T-helper 2 cell treated with Interferon-gamma antibody and Interleukin-4, amounts not matched to agents 100 ng/mL and 5 ng/mL, for 36 hours (primary cell): ENCODE data around the gene RUVBL1. TPM values are rescaled to one million over a fixed set of nuclear protein-coding genes. Genes with fewer than 3 reads are reported as not detected.

ENCODE experiments used
- intact Hi-C: fragments of 100-400 bp; cut with micrococcal nuclease; formaldehyde crosslinking; loops from one replicate; pipeline ENCODE4 v1.15.1; 2023
- total RNA-seq: library from RNA; stranded (reverse); gene quantifications from 2 replicates; pipeline ENCODE4 v1.2.3, GENCODE V29; 2022

The RUVBL1 gene
- total RNA-seq, 1 donor from 2014 or later, result 79.1 TPM

GRCh38 chr3:128071771-128072453 is 51.7 kb downstream of the RUVBL1 start:
- intact Hi-C loops, result no loop called here

- intact Hi-C loops, result no loop called here
These were observed 52.6 kb downstream of the RUVBL1 start for GRCh38 chr3:128070898-128071591.

- intact Hi-C loops, result no loop called here
These were observed 54.3 kb downstream of the RUVBL1 start for GRCh38 chr3:128069271-128069670.

DNA sequence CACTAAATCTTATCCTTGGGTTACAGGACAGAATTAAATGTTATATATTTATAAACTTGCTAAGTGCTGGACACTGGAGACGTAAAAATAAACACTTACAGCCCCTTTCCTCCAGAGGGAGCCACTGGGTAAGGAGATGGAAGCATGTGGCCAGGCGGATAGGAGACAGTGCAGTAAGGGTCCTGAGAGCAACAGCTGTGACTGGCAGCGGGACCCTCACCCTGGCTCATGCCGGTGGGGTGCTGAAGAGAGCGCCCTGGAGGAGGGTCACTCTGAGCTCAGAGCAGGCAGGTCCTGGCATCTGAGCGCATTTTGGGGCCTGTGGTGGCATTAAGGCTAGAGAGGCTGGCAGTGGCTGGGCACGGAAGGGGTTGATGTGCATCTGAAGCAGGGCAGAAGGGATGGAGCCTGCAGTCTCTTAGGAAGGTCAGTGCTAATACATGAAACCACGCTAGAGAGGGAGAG is 55.4 kb downstream of the RUVBL1 start:
- intact Hi-C loops, result no loop called here

GRCh38 chr3:128067489-128067888 is 56.1 kb downstream of the RUVBL1 start:
- intact Hi-C loops, result no loop called here

DNA sequence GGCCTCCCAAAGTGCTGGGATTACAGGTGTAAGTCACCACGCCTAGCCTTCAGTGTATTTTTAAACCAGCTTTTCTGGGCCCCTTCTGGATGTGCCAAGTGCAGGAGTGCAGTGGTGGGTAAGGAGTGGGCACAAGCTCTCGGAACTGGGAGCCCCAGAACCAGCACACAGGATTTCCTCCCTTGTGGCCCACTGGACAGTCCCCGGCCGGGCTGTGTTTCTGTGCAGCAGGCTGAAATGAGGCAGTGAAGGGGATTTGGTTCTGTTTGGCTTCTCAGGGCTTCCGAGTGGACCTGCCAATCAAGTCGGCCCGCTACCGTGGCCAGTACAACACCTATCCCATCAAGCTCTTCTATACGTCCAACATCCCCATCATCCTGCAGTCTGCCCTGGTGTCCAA is 56.9 kb downstream of the RUVBL1 start:
- intact Hi-C loops, result no loop called here

GRCh38 chr3:128066114-128066513 is 57.5 kb downstream of the RUVBL1 start:
- intact Hi-C loops, result no loop called here

DNA sequence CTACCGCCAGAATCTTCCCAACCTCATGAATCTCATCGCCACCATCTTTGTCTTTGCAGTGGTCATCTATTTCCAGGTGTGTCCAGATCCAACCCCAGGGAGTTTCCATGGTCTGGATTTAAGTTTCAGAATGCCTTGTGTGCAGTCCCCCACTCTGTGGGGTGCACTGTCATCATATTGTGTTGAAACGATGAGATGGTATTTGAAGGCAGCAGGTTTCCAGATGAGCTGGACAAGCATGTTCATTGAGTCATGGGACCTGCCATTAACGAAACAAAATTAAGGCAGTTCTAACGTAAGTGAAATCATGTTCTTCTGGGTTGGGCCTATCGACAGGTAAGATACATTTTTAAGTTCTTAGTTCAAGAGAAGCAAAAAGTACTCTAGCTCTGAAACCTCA is 58.6 kb downstream of the RUVBL1 start:
- intact Hi-C loops, result no loop called here

DNA sequence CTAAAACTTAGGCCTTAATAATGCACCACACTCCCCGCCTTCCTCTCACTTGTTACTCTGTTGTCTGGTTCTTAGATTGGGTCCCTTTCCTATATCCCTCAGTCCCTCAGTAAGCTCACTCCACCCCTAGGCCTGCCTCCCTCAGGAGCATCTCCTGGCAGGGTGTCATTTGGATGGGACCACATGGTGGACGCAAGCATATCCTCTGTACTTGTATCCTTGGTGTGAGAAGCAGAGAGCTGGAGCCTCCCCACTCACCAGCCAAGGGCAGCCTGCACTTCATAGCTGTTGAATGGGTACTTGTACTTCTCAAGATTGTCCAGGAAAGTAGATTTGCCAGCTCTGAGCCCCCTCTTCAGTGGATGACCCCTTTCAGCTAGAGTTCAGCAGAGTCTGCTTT is 59.7 kb downstream of the RUVBL1 start:
- intact Hi-C loops, result no loop called here

DNA sequence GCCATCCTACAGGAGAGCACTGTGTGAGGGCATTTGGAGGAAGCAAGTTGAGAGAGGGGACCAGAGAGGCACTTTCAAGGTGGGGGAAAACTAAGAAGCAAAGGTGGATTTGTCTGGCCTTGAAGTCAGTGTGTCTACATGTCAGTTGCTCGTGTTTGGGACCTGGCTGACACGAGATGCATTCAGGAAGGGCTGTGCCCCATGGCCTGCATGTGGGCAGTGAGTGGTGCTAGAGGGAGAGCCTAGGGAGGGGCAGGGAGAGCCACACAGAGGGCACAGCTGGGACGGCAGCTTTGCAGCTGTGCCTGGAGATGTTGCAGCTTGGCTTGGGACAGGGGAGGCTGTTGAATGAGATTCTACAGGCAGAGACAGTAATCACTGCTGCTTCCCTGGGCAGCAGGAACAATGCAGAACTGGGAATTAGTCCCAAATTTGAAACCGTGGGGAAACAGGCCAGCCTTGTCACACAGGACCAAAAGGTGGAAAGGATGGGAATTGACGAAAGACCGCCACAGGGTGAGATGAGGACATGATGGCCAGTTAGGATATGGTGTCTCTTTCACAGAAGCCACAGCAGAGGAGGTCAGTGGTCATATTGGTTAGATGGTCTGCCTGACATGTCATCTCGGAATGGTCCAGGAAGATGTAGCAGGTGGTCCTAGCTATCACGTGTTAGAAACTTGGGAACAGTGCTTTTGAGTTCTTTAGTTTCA is 61.4 kb downstream of the RUVBL1 start:
- intact Hi-C loops, result no loop called here

GRCh38 chr3:128060473-128061381 is 62.9 kb downstream of the RUVBL1 start:
- intact Hi-C loops, result no loop called here

- intact Hi-C loops, result loop anchor here (10.0 kb wide), 1 partner anchor 1839 kb away; the partner anchor contains the start of gene TMCC1
These were observed 67.4 kb downstream of the RUVBL1 start for GRCh38 chr3:128056258-128056657.

DNA sequence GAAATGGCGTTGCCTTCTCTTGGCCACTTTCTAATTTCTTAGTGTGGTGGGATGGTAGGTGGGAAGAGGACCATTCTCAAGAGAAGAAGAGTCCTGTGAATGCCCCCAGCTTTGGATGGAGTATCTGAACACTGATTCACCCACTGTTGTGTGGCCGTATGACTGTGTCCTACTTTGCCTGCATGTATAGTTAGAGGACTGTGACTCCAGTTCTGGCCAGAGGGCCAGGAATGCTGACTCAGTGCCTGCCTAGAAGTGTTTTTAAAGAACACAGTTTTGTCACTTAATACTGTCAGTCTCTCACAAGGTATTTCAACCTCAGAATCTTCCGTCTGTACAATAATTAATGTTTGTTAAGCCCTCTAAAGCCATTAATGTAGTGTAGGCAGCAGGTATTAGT is 69.2 kb downstream of the RUVBL1 start:
- intact Hi-C loops, result loop anchor here (5.0 to 10.0 kb wide), 4 partner anchors 232 to 1840 kb away; partner anchors contain the start of genes ABTB1, MGLL, TMCC1 and ZXDC

DNA sequence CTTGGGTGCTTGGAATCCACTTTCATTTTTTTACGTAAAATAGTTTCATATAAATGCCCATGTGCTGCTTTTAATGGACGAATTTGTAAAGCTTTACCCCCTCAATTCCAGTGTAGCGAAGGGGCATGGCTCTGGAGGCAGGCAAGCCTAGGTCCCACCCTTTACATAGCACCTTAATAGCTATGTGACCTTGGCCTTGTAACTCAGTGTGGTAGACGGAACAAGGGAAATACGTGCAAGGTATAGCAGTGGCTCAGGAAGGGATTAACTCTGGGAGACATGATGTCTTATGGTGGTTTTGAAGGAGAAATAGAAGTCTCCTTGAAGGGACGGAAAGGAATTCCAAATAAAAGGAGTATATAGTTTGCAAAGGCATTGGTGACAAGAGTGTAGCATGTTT is 70.0 kb downstream of the RUVBL1 start:
- intact Hi-C loops, result loop anchor here (2.0 to 10.0 kb wide), 5 partner anchors 231 to 1841 kb away; partner anchors contain the start of genes ABTB1, MCM2, MGLL and TMCC1

GRCh38 chr3:128052595-128053351 is 70.8 kb downstream of the RUVBL1 start:
- intact Hi-C loops, result loop anchor here (1.0 to 10.0 kb wide), 8 partner anchors 23 to 1842 kb away; partner anchors contain the start of genes ABTB1, EEFSEC, MCM2 and MGLL

GRCh38 chr3:128051837-128052594 is 71.6 kb downstream of the RUVBL1 start, which contains the start of gene SEC61A1:
TSS of gene SEC61A1 (plus strand) at chr3:128052437. CDS start at chr3:128052553, 116 bp downstream.
- intact Hi-C loops, result loop anchor here (1.0 to 10.0 kb wide), 8 partner anchors 23 to 1843 kb away; partner anchors contain the start of genes ABTB1, EEFSEC, MCM2 and MGLL

DNA sequence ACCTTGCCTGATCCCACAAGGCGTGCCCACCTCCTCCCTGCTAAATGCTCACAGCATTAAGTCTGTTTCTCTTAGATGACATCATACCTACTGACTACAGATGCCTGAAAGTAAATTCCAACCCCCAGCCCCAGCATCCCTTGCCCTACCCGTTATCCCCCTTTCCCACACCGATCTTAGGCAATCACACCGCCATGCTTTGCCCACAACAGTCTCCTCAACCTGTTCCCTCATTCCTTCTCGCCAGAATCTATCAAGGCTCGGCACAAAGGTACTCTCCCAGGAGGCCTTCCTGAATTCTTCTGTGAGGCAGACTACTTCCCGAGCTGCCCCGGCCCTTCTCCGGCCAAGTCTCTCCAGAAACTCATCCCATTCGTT is 72.2 kb downstream of the RUVBL1 start:
- intact Hi-C loops, result loop anchor here (5.0 to 10.0 kb wide), 4 partner anchors 229 to 1843 kb away; partner anchors contain the start of genes ABTB1, MGLL, TMCC1 and ZXDC

DNA sequence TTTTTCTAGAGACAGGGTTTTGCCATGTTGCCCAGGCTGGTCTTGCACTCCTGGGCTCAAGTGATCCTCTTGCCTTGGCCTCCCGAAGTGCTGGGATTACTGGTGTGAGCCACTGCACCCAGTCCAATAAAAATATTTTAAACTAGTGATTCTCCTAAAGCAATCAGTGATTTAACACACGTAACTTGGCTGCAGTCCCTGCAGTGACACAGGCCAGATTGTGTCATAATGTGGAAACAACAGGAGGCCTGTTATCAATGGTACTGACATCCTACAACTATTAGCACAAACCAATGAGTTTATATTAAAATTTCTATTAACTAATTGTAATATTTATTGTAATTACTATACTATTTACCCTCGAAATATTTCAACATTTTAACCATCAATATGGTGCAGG is 73.0 kb downstream of the RUVBL1 start:
- intact Hi-C loops, result loop anchor here (5.0 to 10.0 kb wide), 4 partner anchors 228 to 1844 kb away; partner anchors contain the start of genes ABTB1, MGLL, TMCC1 and ZXDC

GRCh38 chr3:128041344-128041743 is 82.3 kb downstream of the RUVBL1 start:
- intact Hi-C loops, result no loop called here
